Adrenal gland (tissue), 12 donors: ENCODE data around the gene SLC38A9. TPM values are rescaled to one million over a fixed set of nuclear protein-coding genes. Genes with fewer than 3 reads are reported as not detected.

Experiments used
- DNase-seq, 7 donors: peaks; one replicate each; pipeline ENCODE4 v3.0.0-alpha.2; 2019 to 2020
- H3K27ac ChIP-seq, 5 donors: fragments of 200-600 bp; sonication (generic) in 4 of 5; 1 replicate in 3 of 5; 2 replicates in 2 of 5; pipeline versions ENCODE4 v1.5.1 to v1.8.0; 2016 to 2020; ENCODE audit warnings: mild to moderate bottlenecking in 1 of 5
- H3K27me3 ChIP-seq: fragments of 200-600 bp; 2 replicates; pipeline ENCODE4 v1.8.0; 2021
- H3K36me3 ChIP-seq, 2 donors: fragments of 200-600 bp; replicated peaks in 1 of 2; 1 replicate in 1 of 2; 2 replicates in 1 of 2; pipeline versions ENCODE4 v1.5.1 to v1.8.0; 2018 to 2022
- H3K4me1 ChIP-seq, 2 donors: fragments of 200-600 bp; replicated peaks in 1 of 2; 1 replicate in 1 of 2; 2 replicates in 1 of 2; pipeline versions ENCODE4 v1.5.1 to v1.8.0; 2018 to 2021
- H3K4me3 ChIP-seq, 4 donors: fragments of 200-600 bp; sonication (generic) in 3 of 4; one replicate each; pipeline ENCODE4 v1.5.1; 2016 to 2018
- H3K9me3 ChIP-seq, 3 donors: fragments of 200-600 bp; sonication (generic) in 1 of 3; replicated peaks in 1 of 3; 1 replicate in 2 of 3; 2 replicates in 1 of 3; pipeline versions ENCODE4 v1.5.1 to v1.8.0; 2016 to 2021
- POLR2A ChIP-seq, 2 donors: fragments of 450-650 bp; IDR thresholded peaks; one replicate each; pipeline ENCODE4 v1.6.1; 2017; ENCODE audit warnings: antibody characterized with exemption in 2 of 2, mild to moderate bottlenecking in 2 of 2, moderate library complexity in 1 of 2
- WGBS, 4 donors: extraction: QIAGEN DNeasy Blood & Tissue Kit in 2 of 4; methylation state at CpG; one replicate each; pipeline versions ENCODE4 v1.1.5 to v1.1.7; 2013 to 2017; 5-methylcytosine and 5-hydroxymethylcytosine counted together
- intact Hi-C, 2 donors: fragments of 100-400 bp; cut with DNase I; formaldehyde crosslinking; loops; one replicate each; pipeline versions ENCODE4 v1.14.1 to v1.15.0; 2022 to 2023
- polyA plus RNA-seq, 3 donors: library from polyadenylated mRNA; stranded (reverse); fragments of 200-250 nt in 2 of 3; fragments of 350-450 nt in 1 of 3; fragmentation: Illumina TruSeq in 1 of 3; extraction: RNeasy Lipid Tissue Mini Kit (QIAGEN cat#74804) in 1 of 3; gene quantifications; one replicate each; pipeline ENCODE4 v1.2.3, GENCODE V29; 2013 to 2014
- small RNA-seq, 2 donors: library from RNA; depleted of rRNA; stranded (forward); fragments of <200 nt; gene quantifications; one replicate each; pipeline ENCODE3, GENCODE V24; 2016
- total RNA-seq, 9 donors: library from RNA; depleted of rRNA in 4 of 9; stranded (reverse); fragments of >200 nt in 4 of 9; fragments of 120-200 nt in 1 of 9; fragmentation: NEBNext Ultra II Directional in 1 of 9; extraction: Animal tissue kit (Norgen Biotek cat#: 25700) in 1 of 9; gene quantifications; one replicate each; pipeline versions ENCODE4 v1.1.0 to v1.2.4, GENCODE V29; 2013 to 2023
- TF ChIP-seq, protein P1 (sequence below), 6 experiments: fragments of 450-650 bp in 4 of 6; fragments of 200-600 bp in 2 of 6; sonication (generic) in 1 of 6; IDR thresholded peaks; 1 replicate in 5 of 6; 2 replicates in 1 of 6; pipeline versions ENCODE4 v1.5.1 to v1.8.0; 2016 to 2021; ENCODE audit warnings: antibody characterized with exemption in 6 of 6, mild to moderate bottlenecking in 2 of 6, moderate library complexity in 1 of 6
- donor health status: healthy with polysubstance abuse.
- donor health status: Bipolar disorder and iron deficiency.
- donor health status: DM: yes; HTN: yes; CAD: no.
- donor health status: DM: no; HTN: no; CAD: no.
- donor health status: DM: no; HTN: no; CAD: no.
- donor health status: DM: yes; HTN: yes; CAD: no.

Gene SLC38A9
- total and polyA plus RNA-seq, 12 donors = 7.6 to 61.4 (median 13.8) TPM

DNA sequence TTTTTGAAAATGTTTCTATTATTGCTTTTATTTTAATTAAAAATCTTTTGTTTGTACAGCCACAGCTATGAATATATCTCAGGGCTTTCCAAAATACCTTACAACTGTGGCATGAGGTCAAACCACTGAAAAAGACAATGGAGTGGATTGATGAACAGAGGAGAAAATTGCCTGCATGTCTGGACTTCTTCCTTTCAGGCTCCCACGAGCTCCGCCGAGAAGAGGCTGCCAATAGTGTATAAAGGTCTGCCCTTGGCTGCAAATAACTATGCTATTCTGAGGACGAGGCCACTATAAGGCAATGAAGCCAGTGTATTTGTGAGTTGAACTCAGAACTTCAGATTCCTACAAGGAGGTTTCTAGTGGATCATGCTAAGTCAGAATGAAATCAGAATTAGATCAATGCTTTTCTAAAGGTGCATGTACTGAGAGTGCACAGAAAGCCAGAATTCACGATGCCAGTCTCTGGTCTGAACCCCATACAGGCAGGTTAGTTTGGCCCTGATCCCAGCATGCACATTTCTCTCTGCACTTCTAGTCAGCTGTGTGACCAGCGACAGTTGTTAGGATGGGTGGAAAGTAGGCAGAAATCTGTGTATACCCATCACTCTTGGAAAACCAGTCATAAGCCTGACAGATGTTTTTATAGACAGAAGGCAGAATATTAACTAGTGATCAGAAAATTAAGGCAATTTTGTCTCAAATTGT, 134.6 kb downstream of the SLC38A9 start:
- peak overlapping the region in 3 of 5 donors; percentile 21 to 71 (median 66) for H3K27ac ChIP-seq
- peaks cover 0 to 34% of the 10 kb centered on the region in 2 donors for H3K4me1 ChIP-seq
- no peak for TF ChIP-seq POLR2A (IDR thresholded peaks at IDR 0.05)
- TF ChIP-seq, protein P1, sequence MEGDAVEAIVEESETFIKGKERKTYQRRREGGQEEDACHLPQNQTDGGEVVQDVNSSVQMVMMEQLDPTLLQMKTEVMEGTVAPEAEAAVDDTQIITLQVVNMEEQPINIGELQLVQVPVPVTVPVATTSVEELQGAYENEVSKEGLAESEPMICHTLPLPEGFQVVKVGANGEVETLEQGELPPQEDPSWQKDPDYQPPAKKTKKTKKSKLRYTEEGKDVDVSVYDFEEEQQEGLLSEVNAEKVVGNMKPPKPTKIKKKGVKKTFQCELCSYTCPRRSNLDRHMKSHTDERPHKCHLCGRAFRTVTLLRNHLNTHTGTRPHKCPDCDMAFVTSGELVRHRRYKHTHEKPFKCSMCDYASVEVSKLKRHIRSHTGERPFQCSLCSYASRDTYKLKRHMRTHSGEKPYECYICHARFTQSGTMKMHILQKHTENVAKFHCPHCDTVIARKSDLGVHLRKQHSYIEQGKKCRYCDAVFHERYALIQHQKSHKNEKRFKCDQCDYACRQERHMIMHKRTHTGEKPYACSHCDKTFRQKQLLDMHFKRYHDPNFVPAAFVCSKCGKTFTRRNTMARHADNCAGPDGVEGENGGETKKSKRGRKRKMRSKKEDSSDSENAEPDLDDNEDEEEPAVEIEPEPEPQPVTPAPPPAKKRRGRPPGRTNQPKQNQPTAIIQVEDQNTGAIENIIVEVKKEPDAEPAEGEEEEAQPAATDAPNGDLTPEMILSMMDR (IDR thresholded peaks at IDR 0.05) = no peak
- no peaks in the 10 kb centered on the region for H3K36me3 ChIP-seq
- DNase-seq = peak in 6 of 7 donors; percentile 35 to 73 (median 49)
- H3K27me3 ChIP-seq = no peaks in the 10 kb centered on the region
- H3K4me3 ChIP-seq = no peak overlapping the region
- no peaks in the 10 kb centered on the region for H3K9me3 ChIP-seq
- WGBS, 4 donors = 28 to 36% (median 29%) methylated on average over 6 of the region's 6 CpGs
- intact Hi-C loops = no loop called here

DNA sequence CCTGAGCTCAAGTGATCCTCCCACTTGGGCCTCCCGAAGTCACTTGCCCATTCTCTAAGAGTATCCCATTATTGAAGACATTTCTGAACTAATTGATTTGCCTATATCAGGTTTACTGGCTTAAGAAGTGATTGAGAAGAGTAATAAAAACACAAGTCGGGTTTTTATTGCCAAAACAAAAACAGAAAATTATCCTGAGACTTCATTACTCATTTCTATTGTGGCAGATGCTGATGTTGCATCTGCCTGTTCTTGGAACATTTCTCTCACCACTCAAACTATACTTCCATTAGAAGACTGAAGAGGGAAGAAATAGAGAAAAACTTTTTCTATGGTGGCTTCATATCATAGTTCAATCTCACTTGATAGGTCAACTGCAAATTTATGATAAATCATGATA, 135.5 kb downstream of the SLC38A9 start:
- no peaks in the 10 kb centered on the region for H3K9me3 ChIP-seq
- TF ChIP-seq, protein P1 (IDR thresholded peaks at IDR 0.05) = no peak
- no peak for TF ChIP-seq POLR2A (IDR thresholded peaks at IDR 0.05)
- H3K4me1 ChIP-seq = peaks cover 0 to 34% of the 10 kb centered on the region in 2 donors
- DNase-seq = no peak
- no peaks in the 10 kb centered on the region for H3K36me3 ChIP-seq
- H3K27ac ChIP-seq = peak overlapping the region in 4 of 5 donors; percentile 2 to 71 (median 38)
- intact Hi-C loops = no loop called here
- no peak overlapping the region for H3K4me3 ChIP-seq
- no peaks in the 10 kb centered on the region for H3K27me3 ChIP-seq
- 54 to 68% (median 62%) methylated on average over 2 of the region's 2 CpGs for WGBS, 4 donors

Small RNA genes lying within 50 kb of the gene (small RNA-seq; reads per million reads assigned to genes)
- 0 reads per million in 2 donors for gene AC016632.1

Other genes with a start within 250 kb of the SLC38A9 start
- 100 to 1,000 TPM in 5 of 9 donors, 10 to 100 TPM in 4; 55.2 to 716 (median 118) TPM for gene PLPP1, start 177.4 kb downstream of the SLC38A9 start, total RNA-seq
- 100 to 1,000 TPM in 2 of 3 donors, 10 to 100 TPM in 1; 60.3 to 138 (median 130) TPM for gene PLPP1, start 177.4 kb downstream of the SLC38A9 start, polyA plus RNA-seq
- gene DDX4, start 25.7 kb upstream of the SLC38A9 start, total RNA-seq = under 1 TPM in 1 of 9 donors, not detected in 8; 0.06 TPM
- gene DDX4, start 25.7 kb upstream of the SLC38A9 start, polyA plus RNA-seq = not detected
- gene IL31RA, start 139.0 kb upstream of the SLC38A9 start, total RNA-seq = under 1 TPM in 1 of 9 donors, not detected in 8; 0.61 TPM
- under 1 TPM in 1 of 3 donors, not detected in 2; 0.05 TPM for gene IL31RA, start 139.0 kb upstream of the SLC38A9 start, polyA plus RNA-seq